ENCODE data around the gene CXCL10.
A peak's percentile ranks its signal among the peaks of the same experiment; 100 is the strongest.
"Not testable (repeated sequence)": the region's sequence is repeated elsewhere in the genome, so short reads cannot be mapped to it uniquely, and the experiment has no call there.

The CXCL10 gene

DNA sequence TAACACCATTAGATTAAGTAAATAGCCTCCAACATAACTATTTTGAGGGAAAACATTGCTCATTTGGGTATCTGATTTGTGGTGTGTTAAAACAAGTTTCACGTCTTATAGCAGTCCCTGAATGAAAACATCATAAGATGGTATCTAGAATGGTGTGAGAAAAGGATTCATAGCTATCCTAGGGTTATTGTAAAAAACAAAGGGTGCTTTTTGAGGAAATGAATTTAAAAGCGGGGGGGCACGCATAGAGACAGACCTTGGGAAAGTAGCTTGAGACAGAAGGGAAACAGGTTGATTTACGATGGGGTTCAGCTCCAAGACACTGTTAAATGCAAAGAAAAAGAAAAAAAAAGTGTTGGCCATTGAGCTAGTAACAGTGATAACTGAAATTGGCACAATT is 768 bp upstream of the CXCL10 start:
- DNase-seq = no peak

DNA sequence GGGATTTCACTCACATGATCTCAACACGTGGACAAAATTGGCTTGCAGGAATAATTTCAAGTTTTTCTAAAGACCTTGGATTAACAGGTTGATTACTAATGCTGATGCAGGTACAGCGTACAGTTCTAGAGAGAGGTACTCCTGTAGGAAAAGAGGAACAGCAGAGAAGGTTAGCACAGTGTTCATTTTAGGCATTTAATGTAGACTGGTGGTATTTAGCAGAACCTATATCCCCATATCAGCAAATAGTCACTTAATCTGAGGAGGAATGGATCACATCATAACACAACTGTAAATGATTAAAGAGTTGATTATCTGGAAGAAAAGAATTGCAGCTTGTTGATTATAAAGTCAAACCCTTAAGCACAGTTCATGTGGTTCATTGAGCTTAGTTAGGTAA is 620 bp downstream of the CXCL10 start:
- DNase-seq = no peak

DNA sequence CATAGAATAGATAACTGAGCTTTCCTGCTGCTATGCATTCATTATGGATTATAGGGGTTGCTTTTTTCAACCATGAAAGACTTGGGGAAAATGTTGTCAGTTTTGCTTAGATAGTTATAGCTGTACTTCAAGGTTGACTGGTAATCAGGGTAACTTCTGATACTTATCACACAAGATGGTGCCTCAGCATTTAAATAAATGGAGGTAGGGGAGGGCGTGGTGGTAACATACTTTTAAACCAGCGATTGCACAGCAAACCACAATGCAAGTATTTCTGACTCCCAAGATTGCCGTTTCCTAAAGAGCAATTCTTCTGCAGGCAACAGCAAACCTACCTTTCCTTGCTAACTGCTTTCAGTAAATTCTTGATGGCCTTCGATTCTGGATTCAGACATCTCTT is 1.3 kb downstream of the CXCL10 start:
- no peak for DNase-seq

DNA sequence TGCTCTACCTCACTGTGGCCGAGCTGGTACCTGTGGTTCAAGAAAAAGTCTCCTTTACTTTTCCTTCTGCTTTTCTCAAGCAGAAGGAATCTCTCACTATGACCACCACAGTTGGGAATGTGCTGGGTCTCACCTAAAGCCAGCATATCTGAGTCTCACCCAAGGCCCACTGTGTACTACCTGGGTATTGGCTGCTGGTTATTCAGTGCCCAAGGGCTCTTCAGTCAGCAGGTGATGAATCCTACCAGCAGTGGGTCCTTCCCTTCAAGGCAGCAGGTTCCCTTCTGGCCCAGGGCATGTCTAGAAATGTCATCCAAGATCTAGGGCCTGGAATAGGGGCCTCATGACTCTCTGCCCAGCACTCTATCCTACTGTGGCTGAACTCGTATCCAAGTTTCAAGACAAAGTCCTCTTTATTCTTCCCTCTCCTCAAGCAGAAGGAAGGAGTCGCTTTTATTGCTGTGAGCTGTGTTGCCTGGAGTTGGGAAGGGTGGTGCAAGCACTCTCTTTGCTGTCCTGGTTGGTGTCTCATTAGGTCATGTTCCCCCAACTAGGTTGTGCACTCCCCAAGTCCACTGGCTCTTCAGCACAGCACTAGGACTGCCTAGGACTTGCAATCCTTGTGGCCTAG is 6.1 kb downstream of the CXCL10 start:
- DNase-seq = no peak

DNA sequence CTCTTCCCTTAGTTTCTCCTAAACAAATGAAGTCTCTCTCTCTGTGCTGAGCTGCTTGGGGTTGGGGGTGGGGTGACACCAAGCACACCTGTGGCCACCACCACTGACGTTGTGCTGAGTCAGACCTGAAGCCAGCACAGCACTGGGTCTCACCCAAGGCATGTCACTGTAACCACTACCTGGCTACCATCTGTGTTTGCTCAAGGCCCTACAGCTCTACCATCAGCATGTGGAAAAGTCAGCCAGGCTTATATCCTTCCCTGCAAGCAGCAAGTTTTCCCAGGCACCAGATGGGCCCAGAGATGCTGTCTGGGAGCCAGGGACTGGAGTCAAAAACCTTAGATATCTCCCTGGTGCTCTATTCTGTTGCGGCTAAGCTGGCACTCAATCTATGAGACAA is 6.9 kb downstream of the CXCL10 start:
- no peak for DNase-seq

DNA sequence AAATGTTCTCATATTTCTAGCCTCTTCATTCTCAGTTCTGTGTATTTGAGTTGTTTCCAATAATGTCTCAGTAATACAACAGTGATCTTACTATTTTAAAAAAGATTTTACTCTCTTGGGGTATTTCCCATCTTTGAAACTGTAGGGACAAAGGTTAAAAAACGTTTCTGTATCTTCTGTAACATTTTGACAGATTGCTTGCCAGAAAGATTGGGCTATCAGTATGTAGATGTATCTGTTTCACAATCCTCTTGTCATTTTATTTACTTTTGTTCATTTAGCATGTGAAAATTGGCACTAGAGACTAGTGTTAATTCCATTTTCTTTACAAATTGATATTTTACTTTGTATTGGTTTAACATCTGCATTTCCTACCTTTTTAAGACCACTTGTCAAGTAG is 9.8 kb downstream of the CXCL10 start:
- no peak for DNase-seq

DNA sequence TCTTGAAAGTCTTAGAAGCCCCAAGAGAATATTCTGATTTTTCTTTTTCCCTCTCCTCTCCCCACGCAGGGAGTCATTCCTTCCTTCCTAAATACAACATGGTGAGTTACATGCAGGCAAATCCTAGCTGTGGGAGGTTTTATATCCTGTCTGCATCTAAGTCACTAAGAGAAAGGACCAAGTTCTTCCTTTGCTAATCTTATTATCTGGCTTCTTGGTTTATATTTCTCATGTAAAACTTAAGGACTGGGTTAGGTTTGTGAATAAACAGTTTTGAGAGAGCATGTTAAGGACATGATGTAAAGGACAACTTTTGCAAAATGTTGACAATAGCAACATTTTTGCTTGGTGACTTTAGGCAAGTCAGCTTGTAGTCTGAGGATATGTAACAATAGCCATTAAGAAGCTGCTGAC is 10.9 kb downstream of the CXCL10 start:
- DNase-seq = no peak

DNA sequence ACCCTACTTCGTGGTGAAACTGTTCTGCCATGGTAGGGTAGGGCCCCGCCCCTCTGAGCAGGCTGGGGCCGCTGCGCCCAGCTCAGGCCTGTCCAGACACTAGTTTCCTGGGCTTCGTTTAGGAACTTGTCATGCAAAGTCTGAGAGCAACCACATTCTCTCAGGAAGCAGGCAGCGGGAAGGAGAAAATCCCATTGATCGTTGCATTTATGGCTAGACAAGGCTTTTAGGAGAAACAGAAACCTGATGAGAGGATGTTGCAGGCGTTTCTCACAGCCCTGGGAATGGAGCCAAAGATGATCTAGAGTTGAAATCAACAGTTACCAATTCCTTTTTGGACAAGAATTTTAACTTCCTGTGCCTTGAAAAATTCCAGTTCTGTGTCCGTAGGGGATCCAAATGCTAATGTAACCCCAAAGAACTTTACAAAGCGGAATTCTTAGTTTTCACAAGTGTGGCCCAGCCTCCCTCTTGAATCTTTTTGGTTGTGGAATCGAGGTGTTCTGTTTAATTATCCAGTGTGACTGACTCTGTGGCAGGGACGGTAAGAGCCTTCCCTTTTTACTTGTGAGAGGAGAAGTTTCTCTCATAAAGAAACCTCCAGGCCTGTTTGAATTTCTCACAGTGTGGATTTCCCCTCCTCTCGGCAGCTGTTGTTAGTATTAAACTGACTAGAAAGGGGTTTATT is 11.5 kb downstream of the CXCL10 start:
- peak; percentile 83 for DNase-seq

DNA sequence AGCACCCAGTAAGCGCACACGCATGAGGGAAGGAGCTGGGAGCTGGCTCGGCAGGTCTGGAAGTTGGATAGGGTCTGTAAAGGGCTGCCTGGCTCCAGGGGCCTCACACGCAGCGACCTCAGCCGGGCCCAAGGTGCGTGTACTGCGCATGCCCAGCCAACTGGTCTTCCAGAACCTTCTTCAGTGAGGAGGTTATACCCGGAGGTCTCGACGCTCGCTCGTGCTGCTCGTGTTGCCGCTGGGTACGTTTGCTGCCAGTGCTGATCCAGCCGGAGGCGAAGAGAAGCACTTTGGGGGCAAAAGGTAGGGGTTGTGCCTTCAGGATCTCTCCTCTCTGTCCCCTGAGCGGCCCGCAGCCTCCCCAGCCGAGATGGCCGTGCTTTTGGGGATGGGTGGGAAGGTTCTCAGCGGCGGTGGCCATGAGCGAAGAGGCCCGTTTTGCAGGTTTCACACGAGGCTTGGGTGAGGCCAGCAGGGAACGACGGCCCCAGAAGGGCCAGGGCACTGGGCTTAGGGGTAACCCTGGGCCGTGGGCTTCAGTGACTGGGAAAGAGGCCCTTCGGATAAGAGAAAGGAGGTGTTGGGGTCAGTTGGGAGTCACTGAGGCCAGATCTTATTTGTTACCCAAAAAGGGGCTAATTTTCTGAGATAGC is 12.2 kb downstream of the CXCL10 start:
- DNase-seq = no peak

DNA sequence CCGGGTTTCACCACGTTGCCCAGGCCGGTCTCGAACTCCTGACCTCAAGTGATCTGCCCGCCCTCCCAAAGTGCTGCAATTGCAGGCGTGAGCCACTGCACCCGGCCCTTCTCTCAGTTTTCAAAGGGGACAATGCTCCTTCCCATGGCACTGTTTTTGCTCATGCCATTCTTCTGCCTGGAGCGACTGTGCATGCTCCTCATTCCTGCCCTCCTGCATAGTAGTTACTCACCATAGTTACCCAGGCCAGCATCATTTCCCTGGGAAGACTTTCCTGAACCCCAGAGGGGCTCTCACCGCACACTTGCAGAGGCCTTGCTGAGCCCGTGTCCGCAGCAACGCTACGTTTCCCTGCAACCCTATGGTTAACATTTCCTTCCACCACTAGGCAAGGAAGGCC is 12.7 kb downstream of the CXCL10 start:
- no peak for DNase-seq

DNA sequence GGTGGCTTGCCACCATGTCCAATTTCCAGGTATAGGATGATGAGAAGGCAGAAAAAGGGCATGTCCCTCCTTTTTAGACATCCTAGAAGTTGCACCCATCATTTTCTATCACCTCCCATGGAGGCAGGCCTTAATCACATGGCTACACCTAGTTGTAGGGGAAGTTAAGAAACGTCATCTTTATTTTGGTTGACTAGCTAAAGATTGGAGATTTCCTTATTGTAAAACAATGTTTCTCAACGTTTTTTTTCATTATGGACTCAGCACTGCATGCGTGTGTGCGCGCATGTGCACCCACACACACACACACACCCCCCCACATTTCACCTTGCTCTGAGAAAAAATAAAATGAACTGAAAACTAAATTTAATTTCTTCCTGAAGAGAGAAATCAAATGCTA is 14.0 kb downstream of the CXCL10 start:
- DNase-seq = no peak

DNA sequence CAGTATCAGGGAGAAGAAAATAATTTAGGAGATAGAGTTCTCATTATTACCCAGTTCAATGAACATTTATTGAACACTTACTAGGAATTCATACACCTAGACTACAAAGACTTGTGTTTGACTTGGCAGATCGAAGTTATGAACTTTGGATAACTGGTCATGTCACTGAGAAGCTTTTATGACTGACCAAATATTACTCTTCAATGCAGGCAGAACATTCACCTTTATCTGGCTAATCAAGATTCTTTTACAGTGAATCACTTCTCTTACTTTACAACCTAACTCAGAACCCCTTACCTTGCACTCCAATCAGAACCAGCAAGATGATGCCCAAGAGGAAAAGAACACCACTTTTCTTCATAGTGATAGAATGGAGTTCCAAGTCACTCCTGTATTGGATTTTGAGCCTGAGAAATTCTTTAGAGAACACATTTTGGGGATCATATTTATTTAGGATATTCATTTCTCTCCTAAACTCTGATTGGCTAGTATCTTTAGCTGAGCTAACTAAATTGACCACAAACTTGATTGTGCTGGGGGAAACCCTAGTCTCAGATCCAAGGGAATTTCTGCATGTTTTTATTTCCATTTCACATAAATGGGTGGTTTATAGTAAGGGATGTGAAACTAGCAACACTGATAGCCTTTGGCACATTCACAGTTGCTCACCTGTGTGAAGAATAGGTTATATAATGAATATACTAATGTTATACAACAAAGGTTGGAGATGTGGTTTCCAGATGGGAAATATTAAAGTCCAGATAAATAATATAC is 16.0 kb downstream of the CXCL10 start, which contains the start of gene CXCL9:
CXCL9 (minus strand) TSS at position 421 of the 774 bp plus-strand sequence; CDS start at position 361, 60 bp downstream.
- no peak for DNase-seq

DNA sequence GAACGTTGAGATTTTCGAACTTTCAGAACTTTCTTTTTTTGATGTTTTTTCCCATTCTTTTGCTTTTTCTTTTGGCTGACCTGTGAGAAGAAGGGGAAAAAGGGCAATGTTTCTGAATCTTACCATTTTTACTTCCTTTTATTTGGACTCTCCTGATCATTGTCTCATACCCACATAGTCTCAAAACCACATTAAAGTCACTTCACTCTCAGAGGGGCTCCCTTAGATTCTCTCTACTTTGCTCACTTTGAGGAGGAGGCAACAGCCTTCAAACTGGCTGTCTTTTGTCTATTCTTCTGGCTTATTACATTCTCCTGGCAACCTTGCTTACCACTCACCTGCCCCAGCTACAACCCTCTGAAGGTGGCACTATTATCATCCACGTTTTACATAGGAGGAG is 19.7 kb downstream of the CXCL10 start:
- DNase-seq = no peak

DNA sequence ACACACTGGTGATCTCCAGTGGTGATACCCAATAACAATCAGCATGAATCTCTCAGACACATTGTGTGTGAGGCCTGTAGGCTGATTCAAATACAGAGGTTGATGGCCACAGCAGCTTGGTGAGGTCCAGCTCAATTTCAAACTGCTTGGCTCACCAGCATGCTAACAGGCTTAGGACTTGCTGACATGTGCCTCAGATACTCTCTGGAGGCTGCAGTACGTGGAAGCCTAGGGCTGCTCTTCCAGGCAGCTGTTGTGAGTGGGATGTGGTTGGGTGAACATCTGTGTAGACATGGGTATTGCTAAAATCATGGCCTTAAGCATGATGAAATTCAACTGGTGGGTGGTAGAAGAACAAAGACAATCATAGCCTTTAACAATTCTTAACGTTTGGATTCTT is 20.3 kb downstream of the CXCL10 start:
- no peak for DNase-seq

DNA sequence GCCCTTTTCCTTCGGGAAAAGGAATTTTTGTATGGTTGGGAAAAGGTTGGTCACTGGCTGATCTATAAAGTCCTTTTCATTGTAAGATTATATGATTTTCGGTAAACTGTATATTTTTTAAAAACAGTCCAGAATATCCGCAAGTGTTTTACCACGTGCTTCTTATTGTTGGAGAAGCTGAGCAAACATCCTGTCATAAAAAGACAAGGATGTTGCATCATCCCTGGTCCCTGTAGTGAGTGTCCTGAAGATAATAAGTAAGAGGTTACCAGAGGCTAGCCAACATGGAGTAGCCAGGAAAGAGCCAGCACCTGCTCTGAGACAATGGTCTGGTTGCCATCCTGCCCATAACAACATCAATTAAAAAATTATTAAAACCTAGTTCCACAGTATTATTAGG is 21.1 kb downstream of the CXCL10 start:
- DNase-seq = no peak

DNA sequence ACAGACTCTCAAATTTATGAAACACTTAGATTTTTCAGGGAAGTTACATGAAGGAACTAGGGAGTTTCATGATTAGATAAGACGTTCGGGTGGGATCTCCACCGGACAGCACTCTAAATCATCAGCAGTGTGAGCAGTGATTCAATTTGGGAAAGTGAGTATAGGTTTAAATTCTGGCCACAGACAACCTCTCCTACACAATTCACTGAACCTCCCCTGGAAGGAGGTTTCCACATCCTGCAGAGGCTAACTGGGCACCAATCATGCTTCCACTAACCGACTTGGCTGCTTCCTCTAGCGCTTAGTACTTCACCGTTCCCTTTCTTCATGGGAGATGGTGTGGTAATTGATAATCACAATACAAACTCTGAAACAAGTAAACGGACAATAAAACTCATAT is 21.6 kb downstream of the CXCL10 start:
- no peak for DNase-seq

DNA sequence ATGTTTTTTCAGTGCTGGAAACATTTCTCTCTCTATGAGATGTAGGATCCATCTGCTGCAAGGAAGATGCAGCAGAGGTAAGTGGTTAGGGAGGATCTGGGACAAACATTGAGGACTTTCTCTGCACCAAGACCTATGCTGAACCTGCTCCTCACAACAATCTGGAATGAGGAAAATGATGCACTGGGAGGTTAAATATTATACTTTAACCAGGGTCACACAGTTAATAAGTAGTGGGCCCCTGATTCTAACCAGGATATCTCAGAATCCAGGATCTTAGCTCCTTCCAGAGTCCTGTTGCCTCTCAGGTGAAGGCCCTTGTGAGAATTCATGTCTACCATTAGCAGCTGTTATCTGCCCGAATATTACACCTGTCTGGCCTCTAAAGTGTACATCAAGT is 23.0 kb downstream of the CXCL10 start:
- no peak for DNase-seq

DNA sequence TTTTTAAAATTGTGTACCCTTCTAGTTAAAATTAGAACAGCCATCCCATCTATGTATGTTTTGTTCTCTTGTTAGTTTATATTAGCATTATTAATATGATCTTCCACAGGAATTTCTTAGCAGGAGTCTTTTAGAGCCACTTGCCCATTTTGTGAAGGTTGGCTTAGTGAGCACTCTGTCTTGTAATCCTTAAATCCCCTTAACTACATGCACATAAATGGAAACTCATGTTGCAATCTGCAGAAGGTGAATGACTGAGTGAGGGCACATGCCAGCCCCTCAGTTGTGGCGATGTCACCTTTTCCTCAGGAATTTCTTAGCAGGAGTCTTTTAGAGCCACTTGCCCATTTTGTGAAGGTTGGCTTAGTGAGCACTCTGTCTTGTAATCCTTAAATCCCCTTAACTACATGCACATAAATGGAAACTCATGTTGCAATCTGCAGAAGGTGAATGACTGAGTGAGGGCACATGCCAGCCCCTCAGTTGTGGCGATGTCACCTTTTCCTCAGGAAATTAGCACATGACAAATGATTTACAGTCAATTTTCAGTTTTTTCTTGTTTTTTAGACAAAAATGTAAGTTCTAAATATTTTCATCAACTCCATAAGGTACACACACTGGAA is 24.7 kb downstream of the CXCL10 start:
- not testable (repeated sequence) for DNase-seq

DNA sequence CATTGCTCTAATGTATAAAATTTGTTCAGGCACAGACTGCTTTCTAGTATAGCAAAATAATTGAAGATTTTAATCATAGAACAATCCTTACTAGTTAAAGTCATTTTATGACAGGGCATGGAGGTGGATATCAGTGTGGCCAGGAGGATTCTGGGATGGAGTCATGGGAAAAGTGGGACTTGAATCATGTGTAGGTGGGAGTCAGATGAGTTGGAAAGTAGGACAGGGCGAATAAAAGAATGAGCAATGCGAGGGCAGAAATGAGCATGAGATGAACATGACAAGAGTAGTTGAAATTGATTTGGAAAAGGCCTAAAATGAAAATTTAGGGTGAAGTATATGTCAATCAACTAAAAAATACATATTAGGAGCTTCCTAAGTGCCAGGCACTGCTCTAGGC is 25.4 kb downstream of the CXCL10 start:
- DNase-seq = no peak

DNA sequence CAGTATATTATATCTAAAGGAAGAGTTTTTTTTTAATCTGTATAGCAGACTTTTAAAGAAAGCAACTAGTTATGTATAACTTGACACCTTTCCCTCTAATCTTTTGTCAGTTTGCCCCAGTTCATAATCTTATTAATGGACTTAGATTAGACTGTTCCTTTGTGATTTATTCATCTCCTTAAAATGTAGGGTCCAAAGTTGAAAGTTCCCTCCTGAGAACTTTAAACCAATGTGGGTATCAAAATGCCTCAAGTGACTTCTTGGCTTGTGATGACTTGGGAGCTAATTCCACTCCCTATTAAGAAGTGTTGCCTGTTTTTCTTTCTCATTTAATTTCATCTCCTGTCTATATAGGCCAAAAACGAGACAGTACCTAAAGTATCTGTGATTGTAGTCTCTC is 26.2 kb downstream of the CXCL10 start:
- no peak for DNase-seq

DNA sequence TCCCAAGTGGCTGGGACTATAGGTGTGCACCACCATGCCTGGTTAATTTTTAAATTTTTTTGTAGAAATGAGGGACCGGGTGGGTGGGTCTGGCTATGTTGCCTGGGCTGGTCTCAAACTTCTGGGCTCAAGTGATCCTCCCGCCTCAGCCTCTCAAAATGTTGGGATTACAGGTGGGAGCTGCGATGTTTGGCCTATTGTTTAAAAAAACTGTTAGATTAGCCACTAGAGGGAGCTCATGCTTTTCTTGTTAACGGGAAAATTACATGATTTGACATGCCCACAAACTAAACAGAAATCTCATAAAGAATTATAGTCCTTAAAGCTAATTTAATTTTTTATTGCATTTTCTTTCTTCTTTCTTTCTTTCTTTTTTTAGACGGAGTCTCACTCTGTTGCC is 27.6 kb downstream of the CXCL10 start:
- peak; percentile 44 for DNase-seq

DNA sequence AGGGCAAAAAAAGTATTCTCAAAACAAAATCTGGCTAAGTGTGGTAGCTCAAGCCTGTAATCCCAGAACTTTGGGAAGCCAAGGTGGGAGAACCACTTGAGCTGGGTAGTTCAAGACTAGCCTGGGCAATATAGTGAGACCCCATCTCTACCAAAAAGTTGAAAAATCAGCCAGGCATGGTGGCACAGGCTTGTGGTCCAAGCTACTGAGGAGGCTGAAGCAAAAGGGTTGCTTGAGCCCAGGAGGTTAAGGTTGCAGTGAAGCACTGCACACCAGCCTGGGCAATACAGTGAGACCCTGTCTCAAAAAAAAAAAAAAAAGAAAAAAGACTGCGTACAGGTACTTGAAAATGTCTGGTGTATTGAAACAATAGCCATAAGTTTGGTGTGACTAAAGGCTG is 30.8 kb downstream of the CXCL10 start:
- DNase-seq = no peak
